ENCODE data around the gene ITGB2. TPM values are rescaled to one million over a fixed set of nuclear protein-coding genes. Genes with fewer than 3 reads are reported as not detected.

The ITGB2 gene
- total RNA-seq, 1 experiment from 2014 or later, result 1.5 TPM

GRCh38 chr21:44950351-44950750, 29.7 kb upstream of the ITGB2 start:
- no peak overlapping the region for H3K4me3 Mint-ChIP-seq
- no peaks in the 10 kb centered on the region for H3K9me3 Mint-ChIP-seq
- no peaks in the 10 kb centered on the region for H3K27me3 Mint-ChIP-seq (ENCODE audit: low read depth)
- DNase-seq (ENCODE audit: low spot score) (no peak), ATAC-seq (no peak)
- TF ChIP-seq, protein P1, sequence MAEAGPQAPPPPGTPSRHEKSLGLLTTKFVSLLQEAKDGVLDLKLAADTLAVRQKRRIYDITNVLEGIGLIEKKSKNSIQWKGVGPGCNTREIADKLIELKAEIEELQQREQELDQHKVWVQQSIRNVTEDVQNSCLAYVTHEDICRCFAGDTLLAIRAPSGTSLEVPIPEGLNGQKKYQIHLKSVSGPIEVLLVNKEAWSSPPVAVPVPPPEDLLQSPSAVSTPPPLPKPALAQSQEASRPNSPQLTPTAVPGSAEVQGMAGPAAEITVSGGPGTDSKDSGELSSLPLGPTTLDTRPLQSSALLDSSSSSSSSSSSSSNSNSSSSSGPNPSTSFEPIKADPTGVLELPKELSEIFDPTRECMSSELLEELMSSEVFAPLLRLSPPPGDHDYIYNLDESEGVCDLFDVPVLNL (CRISPR knock-in tag; IDR thresholded peaks at IDR 0.05; ENCODE audit: borderline replicate concordance, low read depth), result no peak
- TF ChIP-seq, protein P2, sequence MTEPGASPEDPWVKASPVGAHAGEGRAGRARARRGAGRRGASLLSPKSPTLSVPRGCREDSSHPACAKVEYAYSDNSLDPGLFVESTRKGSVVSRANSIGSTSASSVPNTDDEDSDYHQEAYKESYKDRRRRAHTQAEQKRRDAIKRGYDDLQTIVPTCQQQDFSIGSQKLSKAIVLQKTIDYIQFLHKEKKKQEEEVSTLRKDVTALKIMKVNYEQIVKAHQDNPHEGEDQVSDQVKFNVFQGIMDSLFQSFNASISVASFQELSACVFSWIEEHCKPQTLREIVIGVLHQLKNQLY (CRISPR knock-in tag; IDR thresholded peaks at IDR 0.05), result no peak
- TF ChIP-seq JAZF1 (CRISPR knock-in tag; IDR thresholded peaks at IDR 0.05) (no peak), ESRRA (CRISPR knock-in tag; IDR thresholded peaks at IDR 0.05; ENCODE audit: borderline replicate concordance) (no peak), TP53 (CRISPR knock-in tag; IDR thresholded peaks at IDR 0.05) (no peak), TEAD1 (CRISPR knock-in tag; IDR thresholded peaks at IDR 0.05) (no peak), PRRX2 (CRISPR knock-in tag; IDR thresholded peaks at IDR 0.05) (no peak), ZNF263 (CRISPR knock-in tag; IDR thresholded peaks at IDR 0.05; ENCODE audit: low read depth) (no peak), MYBL2 (CRISPR knock-in tag; IDR thresholded peaks at IDR 0.05) (no peak), ZNF416 (CRISPR knock-in tag; IDR thresholded peaks at IDR 0.05) (no peak), SP1 (CRISPR knock-in tag; conservative IDR thresholded peaks at IDR 0.05) (no peak), CREM (CRISPR knock-in tag; IDR thresholded peaks at IDR 0.05) (no peak), ETV6 (CRISPR knock-in tag; IDR thresholded peaks at IDR 0.05) (no peak), FOXP1 (CRISPR knock-in tag; IDR thresholded peaks at IDR 0.05; ENCODE audit: borderline replicate concordance) (no peak), MXD4 (CRISPR knock-in tag; IDR thresholded peaks at IDR 0.05; ENCODE audit: borderline replicate concordance) (no peak), KAT7 (CRISPR knock-in tag; IDR thresholded peaks at IDR 0.05; ENCODE audit: borderline replicate concordance) (no peak), ZBTB21 (CRISPR knock-in tag; IDR thresholded peaks at IDR 0.05; ENCODE audit: borderline replicate concordance) (no peak)
- TF ChIP-seq, protein P3, sequence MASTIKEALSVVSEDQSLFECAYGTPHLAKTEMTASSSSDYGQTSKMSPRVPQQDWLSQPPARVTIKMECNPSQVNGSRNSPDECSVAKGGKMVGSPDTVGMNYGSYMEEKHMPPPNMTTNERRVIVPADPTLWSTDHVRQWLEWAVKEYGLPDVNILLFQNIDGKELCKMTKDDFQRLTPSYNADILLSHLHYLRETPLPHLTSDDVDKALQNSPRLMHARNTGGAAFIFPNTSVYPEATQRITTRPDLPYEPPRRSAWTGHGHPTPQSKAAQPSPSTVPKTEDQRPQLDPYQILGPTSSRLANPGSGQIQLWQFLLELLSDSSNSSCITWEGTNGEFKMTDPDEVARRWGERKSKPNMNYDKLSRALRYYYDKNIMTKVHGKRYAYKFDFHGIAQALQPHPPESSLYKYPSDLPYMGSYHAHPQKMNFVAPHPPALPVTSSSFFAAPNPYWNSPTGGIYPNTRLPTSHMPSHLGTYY (CRISPR knock-in tag; IDR thresholded peaks at IDR 0.05), result no peak
- TF ChIP-seq, protein P4, sequence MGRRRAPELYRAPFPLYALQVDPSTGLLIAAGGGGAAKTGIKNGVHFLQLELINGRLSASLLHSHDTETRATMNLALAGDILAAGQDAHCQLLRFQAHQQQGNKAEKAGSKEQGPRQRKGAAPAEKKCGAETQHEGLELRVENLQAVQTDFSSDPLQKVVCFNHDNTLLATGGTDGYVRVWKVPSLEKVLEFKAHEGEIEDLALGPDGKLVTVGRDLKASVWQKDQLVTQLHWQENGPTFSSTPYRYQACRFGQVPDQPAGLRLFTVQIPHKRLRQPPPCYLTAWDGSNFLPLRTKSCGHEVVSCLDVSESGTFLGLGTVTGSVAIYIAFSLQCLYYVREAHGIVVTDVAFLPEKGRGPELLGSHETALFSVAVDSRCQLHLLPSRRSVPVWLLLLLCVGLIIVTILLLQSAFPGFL (CRISPR knock-in tag; IDR thresholded peaks at IDR 0.05; ENCODE audit: borderline replicate concordance), result no peak
- TF ChIP-seq, protein P5, sequence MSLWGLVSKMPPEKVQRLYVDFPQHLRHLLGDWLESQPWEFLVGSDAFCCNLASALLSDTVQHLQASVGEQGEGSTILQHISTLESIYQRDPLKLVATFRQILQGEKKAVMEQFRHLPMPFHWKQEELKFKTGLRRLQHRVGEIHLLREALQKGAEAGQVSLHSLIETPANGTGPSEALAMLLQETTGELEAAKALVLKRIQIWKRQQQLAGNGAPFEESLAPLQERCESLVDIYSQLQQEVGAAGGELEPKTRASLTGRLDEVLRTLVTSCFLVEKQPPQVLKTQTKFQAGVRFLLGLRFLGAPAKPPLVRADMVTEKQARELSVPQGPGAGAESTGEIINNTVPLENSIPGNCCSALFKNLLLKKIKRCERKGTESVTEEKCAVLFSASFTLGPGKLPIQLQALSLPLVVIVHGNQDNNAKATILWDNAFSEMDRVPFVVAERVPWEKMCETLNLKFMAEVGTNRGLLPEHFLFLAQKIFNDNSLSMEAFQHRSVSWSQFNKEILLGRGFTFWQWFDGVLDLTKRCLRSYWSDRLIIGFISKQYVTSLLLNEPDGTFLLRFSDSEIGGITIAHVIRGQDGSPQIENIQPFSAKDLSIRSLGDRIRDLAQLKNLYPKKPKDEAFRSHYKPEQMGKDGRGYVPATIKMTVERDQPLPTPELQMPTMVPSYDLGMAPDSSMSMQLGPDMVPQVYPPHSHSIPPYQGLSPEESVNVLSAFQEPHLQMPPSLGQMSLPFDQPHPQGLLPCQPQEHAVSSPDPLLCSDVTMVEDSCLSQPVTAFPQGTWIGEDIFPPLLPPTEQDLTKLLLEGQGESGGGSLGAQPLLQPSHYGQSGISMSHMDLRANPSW (CRISPR knock-in tag; conservative IDR thresholded peaks at IDR 0.05; ENCODE audit: low read depth), result no peak
- 0 out of 2 replicates have a peak, but pooled peaks cover 2% of the 10 kb centered on the region for H3K4me1 Mint-ChIP-seq
- ChIA-PET CTCF (interaction anchor here (0.6 to 3.4 kb wide), 54 partner anchors 8 to 195 kb away, joined by 3 to 58 read pairs (median 4); partner anchors contain the start of genes SLX9, SUMO3 and UBE2G2), POLR2A (no interaction called here)
- peaks cover 17% of the 10 kb centered on the region for H3K36me3 Mint-ChIP-seq
- no peak overlapping the region for H3K27ac Mint-ChIP-seq
